Testis (tissue), 3 donors: ENCODE data around the gene ZSCAN5B. TPM values are rescaled to one million over a fixed set of nuclear protein-coding genes. Genes with fewer than 3 reads are reported as not detected.

ENCODE experiments used
- DNase-seq: peaks from one replicate; pipeline ENCODE4 v3.0.0-alpha.2; 2019
- H3K27ac ChIP-seq, 2 donors: fragments of 200-600 bp; sonication (generic); one replicate each; pipeline ENCODE4 v1.5.1; 2019
- H3K27me3 ChIP-seq: fragments of 200-600 bp; sonication (generic); one replicate; pipeline ENCODE4 v1.5.1; 2019
- H3K36me3 ChIP-seq: fragments of 200-600 bp; sonication (generic); one replicate; pipeline ENCODE4 v1.5.1; 2017; ENCODE audit warnings: low read depth; ENCODE audit errors: missing control alignments
- H3K4me1 ChIP-seq: fragments of 200-600 bp; sonication (generic); one replicate; pipeline ENCODE4 v1.5.1; 2019
- H3K4me3 ChIP-seq, 2 donors: fragments of 200-600 bp; sonication (generic); one replicate each; pipeline ENCODE4 v1.5.1; 2017 to 2019
- H3K9me3 ChIP-seq: fragments of 200-600 bp; sonication (generic); one replicate; pipeline ENCODE4 v1.5.1; 2017
- POLR2A ChIP-seq: fragments of 450-650 bp; IDR thresholded peaks from one replicate; pipeline ENCODE4 v1.6.1; 2017; ENCODE audit warnings: antibody characterized with exemption, mild to moderate bottlenecking, moderate library complexity
- WGBS, 2 donors: methylation state at CpG; one replicate each; pipeline ENCODE4 v1.1.5; 2018; 5-methylcytosine and 5-hydroxymethylcytosine counted together
- intact Hi-C: fragments of 100-400 bp; cut with DNase I; formaldehyde crosslinking; loops from one replicate; pipeline ENCODE4 v1.15.1; 2023; ENCODE audit warnings: low total_unique reads
- polyA plus RNA-seq: library from polyadenylated mRNA; stranded (reverse); fragments of 350-450 nt; fragmentation: Illumina TruSeq; extraction: RNeasy Lipid Tissue Mini Kit (QIAGEN cat#74804); gene quantifications from one replicate; pipeline ENCODE4 v1.2.3, GENCODE V29; 2014; ENCODE audit warnings: low read depth, low replicate concordance; ENCODE audit not compliant: insufficient read depth
- total RNA-seq, 2 donors: library from RNA; depleted of rRNA; stranded (reverse); fragments of >200 nt; gene quantifications; one replicate each; pipeline ENCODE4 v1.2.3, GENCODE V29; 2016
- TF ChIP-seq, protein P1 (sequence below), 3 experiments: fragments of 450-650 bp in 2 of 3; fragments of 200-600 bp in 1 of 3; sonication (generic) in 1 of 3; IDR thresholded peaks; one replicate each; pipeline ENCODE4 v1.5.1; 2016 to 2019; ENCODE audit warnings: antibody characterized with exemption in 3 of 3, mild to moderate bottlenecking in 2 of 3, moderate library complexity in 1 of 3

The ZSCAN5B gene
- total and polyA plus RNA-seq, 3 donors from 2014 or later: 3.0 to 5.8 (median 4.0) TPM

DNA sequence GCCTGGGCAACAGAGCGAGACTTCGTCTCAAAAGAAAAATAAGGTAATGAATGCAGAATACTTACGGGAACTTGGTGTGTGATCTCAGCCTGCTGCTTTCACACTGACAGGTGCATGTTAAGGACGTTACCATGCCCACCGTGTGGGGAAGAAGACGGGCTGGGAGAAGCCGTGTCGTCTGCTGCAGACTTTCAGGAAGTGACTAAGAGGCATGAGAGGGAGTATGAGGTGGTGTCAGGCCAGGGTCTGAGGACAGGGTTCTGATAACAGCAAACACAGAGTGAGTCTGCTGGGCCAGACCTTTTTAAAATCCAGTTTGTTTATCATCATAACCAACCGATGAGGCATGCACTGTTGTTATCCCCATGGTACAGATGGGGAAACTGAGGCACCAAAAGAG, 35.3 kb downstream of the ZSCAN5B start:
- no peaks in the 10 kb centered on the region for H3K36me3 ChIP-seq
- H3K9me3 ChIP-seq: no peaks in the 10 kb centered on the region
- H3K4me3 ChIP-seq: no peak overlapping the region
- no peak for DNase-seq
- intact Hi-C loops: no loop called here
- no peaks in the 10 kb centered on the region for H3K27me3 ChIP-seq
- 79 to 89% methylated on average over 9 of the region's 9 CpGs for WGBS, 2 donors
- H3K4me1 ChIP-seq: no peaks in the 10 kb centered on the region
- TF ChIP-seq, protein P1, sequence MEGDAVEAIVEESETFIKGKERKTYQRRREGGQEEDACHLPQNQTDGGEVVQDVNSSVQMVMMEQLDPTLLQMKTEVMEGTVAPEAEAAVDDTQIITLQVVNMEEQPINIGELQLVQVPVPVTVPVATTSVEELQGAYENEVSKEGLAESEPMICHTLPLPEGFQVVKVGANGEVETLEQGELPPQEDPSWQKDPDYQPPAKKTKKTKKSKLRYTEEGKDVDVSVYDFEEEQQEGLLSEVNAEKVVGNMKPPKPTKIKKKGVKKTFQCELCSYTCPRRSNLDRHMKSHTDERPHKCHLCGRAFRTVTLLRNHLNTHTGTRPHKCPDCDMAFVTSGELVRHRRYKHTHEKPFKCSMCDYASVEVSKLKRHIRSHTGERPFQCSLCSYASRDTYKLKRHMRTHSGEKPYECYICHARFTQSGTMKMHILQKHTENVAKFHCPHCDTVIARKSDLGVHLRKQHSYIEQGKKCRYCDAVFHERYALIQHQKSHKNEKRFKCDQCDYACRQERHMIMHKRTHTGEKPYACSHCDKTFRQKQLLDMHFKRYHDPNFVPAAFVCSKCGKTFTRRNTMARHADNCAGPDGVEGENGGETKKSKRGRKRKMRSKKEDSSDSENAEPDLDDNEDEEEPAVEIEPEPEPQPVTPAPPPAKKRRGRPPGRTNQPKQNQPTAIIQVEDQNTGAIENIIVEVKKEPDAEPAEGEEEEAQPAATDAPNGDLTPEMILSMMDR (IDR thresholded peaks at IDR 0.05): no peak
- no peak for TF ChIP-seq POLR2A
- H3K27ac ChIP-seq: no peak overlapping the region

GRCh38 chr19:56161534-56161933, 36.0 kb downstream of the ZSCAN5B start:
- no peak for DNase-seq
- Histone ChIP-seq H3K27ac (no peak overlapping the region), H3K36me3 (no peaks in the 10 kb centered on the region), H3K4me1 (no peaks in the 10 kb centered on the region), H3K4me3 (no peak overlapping the region), H3K27me3 (no peaks in the 10 kb centered on the region), H3K9me3 (no peaks in the 10 kb centered on the region)
- TF ChIP-seq, protein P1 (IDR thresholded peaks at IDR 0.05): no peak
- TF ChIP-seq POLR2A: no peak
- 92 to 96% methylated on average over 4 to 11 of the region's 11 CpGs for WGBS, 2 donors
- intact Hi-C loops: no loop called here

DNA sequence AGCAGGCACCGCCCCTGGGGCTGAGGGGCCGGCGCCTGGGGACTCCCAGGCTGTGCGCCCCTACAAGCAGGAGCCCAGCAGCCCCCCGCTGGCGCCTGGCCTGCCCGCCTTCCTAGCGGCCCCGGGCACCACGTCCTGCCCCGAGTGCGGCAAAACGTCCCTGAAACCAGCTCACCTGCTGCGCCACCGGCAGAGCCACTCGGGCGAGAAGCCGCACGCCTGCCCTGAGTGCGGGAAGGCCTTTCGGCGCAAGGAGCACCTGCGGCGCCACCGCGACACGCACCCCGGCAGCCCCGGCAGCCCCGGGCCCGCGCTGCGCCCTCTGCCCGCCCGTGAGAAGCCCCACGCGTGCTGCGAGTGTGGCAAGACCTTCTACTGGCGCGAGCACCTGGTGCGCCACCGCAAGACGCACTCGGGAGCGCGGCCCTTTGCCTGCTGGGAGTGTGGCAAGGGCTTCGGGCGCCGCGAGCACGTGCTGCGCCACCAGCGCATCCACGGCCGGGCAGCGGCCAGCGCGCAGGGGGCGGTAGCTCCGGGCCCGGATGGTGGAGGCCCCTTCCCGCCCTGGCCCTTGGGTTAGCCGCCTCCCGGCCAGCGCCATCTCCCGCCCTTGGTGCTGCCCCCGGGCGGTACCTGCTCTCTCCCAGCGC, 37.8 kb downstream of the ZSCAN5B start:
- Histone ChIP-seq H3K36me3 (no peaks in the 10 kb centered on the region), H3K9me3 (no peaks in the 10 kb centered on the region), H3K4me3 (peak overlapping the region in 1 of 2 donors; percentile 20), H3K4me1 (peaks cover 3% of the 10 kb centered on the region), H3K27ac (no peak overlapping the region), H3K27me3 (no peaks in the 10 kb centered on the region)
- intact Hi-C loops: no loop called here
- TF ChIP-seq, protein P1 (IDR thresholded peaks at IDR 0.05): no peak
- no peak for TF ChIP-seq POLR2A
- no peak for DNase-seq
- WGBS, 2 donors: 53 to 58% methylated on average over 15 to 60 of the region's 69 CpGs

DNA sequence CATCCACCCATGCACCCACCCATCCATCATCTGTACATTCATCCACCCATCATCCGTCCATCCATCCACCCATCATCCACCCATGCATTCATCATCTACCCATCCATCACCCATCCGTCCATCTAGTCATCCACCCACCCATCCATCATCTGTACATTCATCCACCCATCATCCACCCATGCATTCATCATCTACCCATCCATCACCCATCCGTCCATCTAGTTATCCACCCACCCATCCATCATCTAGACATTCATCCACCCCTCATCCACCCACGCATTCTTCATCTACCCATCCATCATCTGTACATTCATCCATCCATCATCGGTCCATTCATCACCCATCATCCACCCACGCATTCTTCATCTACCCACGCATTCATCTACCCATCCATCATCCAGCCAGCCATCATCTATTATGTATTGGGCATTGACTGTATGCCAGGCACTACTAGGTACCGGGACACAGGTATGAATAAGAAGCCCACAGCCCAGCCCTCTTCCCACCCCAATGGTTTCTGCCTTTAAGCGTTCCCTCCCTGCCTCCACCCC, 38.5 kb downstream of the ZSCAN5B start:
- H3K36me3 ChIP-seq: no peaks in the 10 kb centered on the region
- TF ChIP-seq, protein P1 (IDR thresholded peaks at IDR 0.05): no peak
- TF ChIP-seq POLR2A: no peak
- H3K4me3 ChIP-seq: no peak overlapping the region
- H3K27ac ChIP-seq: no peak overlapping the region
- intact Hi-C loops: no loop called here
- WGBS, 2 donors: 82 to 85% methylated on average over 9 of the region's 9 CpGs
- no peak for DNase-seq
- no peaks in the 10 kb centered on the region for H3K9me3 ChIP-seq
- no peaks in the 10 kb centered on the region for H3K27me3 ChIP-seq
- H3K4me1 ChIP-seq: peaks cover 3% of the 10 kb centered on the region
